Activated naive CD4-positive, alpha-beta T cell treated with anti-CD3 and anti-CD28 coated beads for 36 hours (primary cell): ENCODE data around the gene XG. TPM values are rescaled to one million over a fixed set of nuclear protein-coding genes. Genes with fewer than 3 reads are reported as not detected.
"Not testable (repeated sequence)": the region's sequence is repeated elsewhere in the genome, so short reads cannot be mapped to it uniquely, and the experiment has no call there.

Experiments
- CTCF ChIA-PET: fragments of 350-600 bp; sonication (Branson Sonifier 250); formaldehyde crosslinking; loops from one replicate; lab custom pipeline; 2021; ENCODE audit warnings: antibody characterized with exemption; lab: Charles Lee
- DNase-seq: peaks from one replicate; pipeline ENCODE4 v3.0.0-alpha.2; 2020
- H3K27ac Mint-ChIP-seq: one replicate; pipeline ENCODE4 v1.8.0; 2021; ENCODE audit warnings: mild to moderate bottlenecking, mixed read lengths
- H3K27me3 Mint-ChIP-seq: one replicate; pipeline ENCODE4 v1.8.0; 2021; ENCODE audit warnings: low read depth, mixed read lengths
- H3K36me3 Mint-ChIP-seq: one replicate; pipeline ENCODE4 v1.8.0; 2021; ENCODE audit warnings: low read depth, mixed read lengths
- H3K4me1 Mint-ChIP-seq: one replicate; pipeline ENCODE4 v1.8.0; 2021; ENCODE audit warnings: low read depth, mixed read lengths
- H3K4me3 Mint-ChIP-seq: one replicate; pipeline ENCODE4 v1.8.0; 2021; ENCODE audit warnings: mild to moderate bottlenecking, moderate library complexity, mixed read lengths
- H3K9me3 Mint-ChIP-seq: one replicate; pipeline ENCODE4 v1.8.0; 2021; ENCODE audit warnings: mixed read lengths
- intact Hi-C: fragments of 100-400 bp; cut with micrococcal nuclease; formaldehyde crosslinking; loops from one replicate; pipeline ENCODE4 v1.15.1; 2023
- total RNA-seq, 2 experiments: library from RNA; stranded (reverse); gene quantifications; one replicate each; pipeline ENCODE4 v1.2.3, GENCODE V29; 2021

XG gene
- total RNA-seq: not detected

- H3K9me3 Mint-ChIP-seq, H3K36me3 Mint-ChIP-seq, DNase-seq, H3K27me3 Mint-ChIP-seq, H3K4me1 Mint-ChIP-seq, H3K27ac Mint-ChIP-seq, intact Hi-C loops, H3K4me3 Mint-ChIP-seq, CTCF ChIA-PET: not testable (repeated sequence)
Observed at GRCh38 chrX:2751874-2752300, at the start of gene XG. Gene XG, plus strand, starts transcription at chrX:2752040. Its CDS starts 235 bp downstream, at chrX:2752275.

- peak; percentile 45 for DNase-seq
- Mint-ChIP-seq H3K4me1 (peaks cover 94% of the 10 kb centered on the region), H3K27me3 (no peaks in the 10 kb centered on the region), H3K36me3 (peaks cover 47% of the 10 kb centered on the region), H3K4me3 (peak overlapping the region; percentile 69), H3K27ac (peak overlapping the region; percentile 90), H3K9me3 (no peaks in the 10 kb centered on the region)
- CTCF ChIA-PET: no interaction called here
- intact Hi-C loops: no loop called here
Observed at GRCh38 chrX:2703991-2704369, 47.9 kb upstream of the XG start.

- CTCF ChIA-PET: no interaction called here
- peak overlapping the region; percentile 90 for H3K27ac Mint-ChIP-seq
- H3K9me3 Mint-ChIP-seq: no peaks in the 10 kb centered on the region
- H3K36me3 Mint-ChIP-seq: peaks cover 39% of the 10 kb centered on the region
- no peaks in the 10 kb centered on the region for H3K27me3 Mint-ChIP-seq
- DNase-seq: peak; percentile 70
- intact Hi-C loops: no loop called here
- peaks cover 96% of the 10 kb centered on the region for H3K4me1 Mint-ChIP-seq
- peak overlapping the region; percentile 69 for H3K4me3 Mint-ChIP-seq
Observed at GRCh38 chrX:2705046-2705832, 46.6 kb upstream of the XG start.

GRCh38 chrX:2707334-2707760 lies 44.5 kb upstream of the XG start:
- Mint-ChIP-seq H3K36me3 (peaks cover 40% of the 10 kb centered on the region), H3K4me1 (peaks cover 92% of the 10 kb centered on the region), H3K27me3 (no peaks in the 10 kb centered on the region), H3K9me3 (no peaks in the 10 kb centered on the region), H3K27ac (peak overlapping the region; percentile 99), H3K4me3 (peak overlapping the region; percentile 28)
- CTCF ChIA-PET: no interaction called here
- intact Hi-C loops: no loop called here
- peak; percentile 90 for DNase-seq

- no peaks in the 10 kb centered on the region for H3K9me3 Mint-ChIP-seq
- H3K27me3 Mint-ChIP-seq: no peaks in the 10 kb centered on the region
- H3K27ac Mint-ChIP-seq: peak overlapping the region; percentile 99
- H3K4me1 Mint-ChIP-seq: peaks cover 85% of the 10 kb centered on the region
- no peak overlapping the region for H3K4me3 Mint-ChIP-seq
- intact Hi-C loops: no loop called here
- H3K36me3 Mint-ChIP-seq: peaks cover 39% of the 10 kb centered on the region
- CTCF ChIA-PET: no interaction called here
- DNase-seq: peak; percentile 40
Observed at GRCh38 chrX:2708021-2708420, 43.8 kb upstream of the XG start.

GRCh38 chrX:2708592-2709188 lies 43.1 kb upstream of the XG start:
- CTCF ChIA-PET: no interaction called here
- Mint-ChIP-seq H3K36me3 (peaks cover 40% of the 10 kb centered on the region), H3K27me3 (no peaks in the 10 kb centered on the region), H3K4me3 (no peak overlapping the region), H3K27ac (peak overlapping the region; percentile 99), H3K9me3 (no peaks in the 10 kb centered on the region), H3K4me1 (peaks cover 79% of the 10 kb centered on the region)
- intact Hi-C loops: no loop called here
- no peak for DNase-seq

GRCh38 chrX:2709556-2709955 lies 42.3 kb upstream of the XG start:
- intact Hi-C loops: no loop called here
- no peak for DNase-seq
- CTCF ChIA-PET: no interaction called here
- H3K4me3 Mint-ChIP-seq: peak overlapping the region; percentile 62
- peaks cover 74% of the 10 kb centered on the region for H3K4me1 Mint-ChIP-seq
- H3K27ac Mint-ChIP-seq: peak overlapping the region; percentile 99
- H3K36me3 Mint-ChIP-seq: peaks cover 40% of the 10 kb centered on the region
- no peaks in the 10 kb centered on the region for H3K27me3 Mint-ChIP-seq
- no peaks in the 10 kb centered on the region for H3K9me3 Mint-ChIP-seq

GRCh38 chrX:2710041-2710840 lies 41.6 kb upstream of the XG start:
- DNase-seq: peak; percentile 85
- no peaks in the 10 kb centered on the region for H3K9me3 Mint-ChIP-seq
- CTCF ChIA-PET: no interaction called here
- H3K27ac Mint-ChIP-seq: peak overlapping the region; percentile 99
- H3K4me3 Mint-ChIP-seq: peak overlapping the region; percentile 62
- H3K36me3 Mint-ChIP-seq: peaks cover 42% of the 10 kb centered on the region
- H3K27me3 Mint-ChIP-seq: no peaks in the 10 kb centered on the region
- intact Hi-C loops: loop anchor here (1.0 to 5.0 kb wide), 7 partner anchors 8 to 1257 kb away; no protein-coding TSS in a partner anchor
- H3K4me1 Mint-ChIP-seq: peaks cover 74% of the 10 kb centered on the region

GRCh38 chrX:2711441-2711840 lies 40.4 kb upstream of the XG start:
- Mint-ChIP-seq H3K27me3 (no peaks in the 10 kb centered on the region), H3K36me3 (peaks cover 43% of the 10 kb centered on the region), H3K4me1 (peaks cover 74% of the 10 kb centered on the region), H3K9me3 (no peaks in the 10 kb centered on the region), H3K27ac (peak overlapping the region; percentile 73), H3K4me3 (no peak overlapping the region)
- intact Hi-C loops: loop anchor here (5.0 kb wide), 1 partner anchor 101 kb away; no protein-coding TSS in a partner anchor
- CTCF ChIA-PET: no interaction called here
- DNase-seq: no peak

GRCh38 chrX:2712428-2712827 lies 39.4 kb upstream of the XG start:
- H3K27ac Mint-ChIP-seq: no peak overlapping the region
- CTCF ChIA-PET: no interaction called here
- DNase-seq: no peak
- intact Hi-C loops: loop anchor here (5.0 kb wide), 1 partner anchor 100 kb away; no protein-coding TSS in a partner anchor
- H3K9me3 Mint-ChIP-seq: no peaks in the 10 kb centered on the region
- peaks cover 75% of the 10 kb centered on the region for H3K4me1 Mint-ChIP-seq
- H3K36me3 Mint-ChIP-seq: peaks cover 48% of the 10 kb centered on the region
- no peaks in the 10 kb centered on the region for H3K27me3 Mint-ChIP-seq
- H3K4me3 Mint-ChIP-seq: no peak overlapping the region

GRCh38 chrX:2712890-2713840 lies 38.7 kb upstream of the XG start:
- no peaks in the 10 kb centered on the region for H3K27me3 Mint-ChIP-seq
- intact Hi-C loops: loop anchor here (5.0 kb wide), 1 partner anchor 99 kb away; no protein-coding TSS in a partner anchor
- no peaks in the 10 kb centered on the region for H3K9me3 Mint-ChIP-seq
- no peak for DNase-seq
- H3K4me3 Mint-ChIP-seq: no peak overlapping the region
- H3K4me1 Mint-ChIP-seq: peaks cover 75% of the 10 kb centered on the region
- peak overlapping the region; percentile 59 for H3K27ac Mint-ChIP-seq
- peaks cover 50% of the 10 kb centered on the region for H3K36me3 Mint-ChIP-seq
- CTCF ChIA-PET: no interaction called here
